Bronchial epithelial cell (primary cell): Measurements from ENCODE around the gene LRIG2. TPM values are rescaled to one million over a fixed set of nuclear protein-coding genes. Genes with fewer than 3 reads are reported as not detected.
"Not testable (repeated sequence)": the region's sequence is repeated elsewhere in the genome, so short reads cannot be mapped to it uniquely, and the experiment has no call there.

Experiments used
- DNase-seq: peaks from one replicate; pipeline ENCODE4 v3.0.0-alpha.2; 2010; ENCODE audit warnings: low read depth
- FAIRE-seq: peaks from 2 replicates; lab custom pipeline; 2011; peaks lifted over from hg19 to GRCh38; lab: Jason Lieb, UNC
- H3K27me3 ChIP-seq: 2 replicates; pipeline ENCODE4 v1.5.1; 2011; ENCODE audit warnings: low read length; ENCODE audit not compliant: control insufficient read depth, insufficient read depth
- H3K36me3 ChIP-seq: 2 replicates; pipeline ENCODE4 v1.5.1; 2011; ENCODE audit warnings: low read length; ENCODE audit not compliant: control insufficient read depth, insufficient read depth
- H3K4me3 ChIP-seq: 2 replicates; pipeline ENCODE4 v1.5.1; 2011; ENCODE audit warnings: mild to moderate bottlenecking, low read depth, low read length, control low read depth
- CTCF ChIP-seq: IDR thresholded peaks from 2 replicates; pipeline ENCODE4 v1.5.1; 2011; ENCODE audit warnings: mild to moderate bottlenecking, moderate library complexity, low read length, control low read depth, inconsistent platforms; ENCODE audit not compliant: insufficient read depth, severe bottlenecking
- total RNA-seq: library from RNA; depleted of rRNA; stranded (reverse); fragments of >200 nt; gene quantifications from 2 replicates; pipeline ENCODE4 v1.2.1, GENCODE V29; 2014

LRIG2 gene
- total RNA-seq, 1 donor from 2014 or later: 10.3 TPM

GRCh38 chr1:113141650-113142473, 68.9 kb downstream of the LRIG2 start:
- Histone ChIP-seq H3K27me3 (no peaks in the 10 kb centered on the region), H3K4me3 (no peak overlapping the region), H3K36me3 (no peaks in the 10 kb centered on the region)
- FAIRE-seq: no peak
- DNase-seq: peak; percentile 62
- TF ChIP-seq CTCF: no peak

GRCh38 chr1:113142791-113143190, 69.8 kb downstream of the LRIG2 start:
- DNase-seq: no peak
- FAIRE-seq: no peak
- Histone ChIP-seq H3K27me3 (no peaks in the 10 kb centered on the region), H3K36me3 (no peaks in the 10 kb centered on the region), H3K4me3 (no peak overlapping the region)
- no peak for TF ChIP-seq CTCF

GRCh38 chr1:113146242-113147072, 73.5 kb downstream of the LRIG2 start:
- Histone ChIP-seq H3K27me3 (no peaks in the 10 kb centered on the region), H3K4me3 (no peak overlapping the region), H3K36me3 (no peaks in the 10 kb centered on the region)
- FAIRE-seq (no peak), DNase-seq (peak; percentile 7)
- no peak for TF ChIP-seq CTCF

GRCh38 chr1:113147073-113147625, 74.2 kb downstream of the LRIG2 start:
- H3K36me3 ChIP-seq: no peaks in the 10 kb centered on the region
- no peaks in the 10 kb centered on the region for H3K27me3 ChIP-seq
- H3K4me3 ChIP-seq: no peak overlapping the region
- DNase-seq (no peak), FAIRE-seq (no peak)
- no peak for TF ChIP-seq CTCF

GRCh38 chr1:113147826-113148225, 74.8 kb downstream of the LRIG2 start:
- no peak overlapping the region for H3K4me3 ChIP-seq
- TF ChIP-seq CTCF: no peak
- H3K27me3 ChIP-seq: no peaks in the 10 kb centered on the region
- DNase-seq: no peak
- no peaks in the 10 kb centered on the region for H3K36me3 ChIP-seq
- no peak for FAIRE-seq

- not testable (repeated sequence) for H3K4me3 ChIP-seq, DNase-seq, H3K27me3 ChIP-seq, FAIRE-seq, H3K36me3 ChIP-seq
Observed at GRCh38 chr1:113150494-113150893, 77.5 kb downstream of the LRIG2 start.
